Globus pallidus (tissue), 1 donor: ENCODE results near the gene CRISP2.

ENCODE experiments used
- DNase-seq: peaks from one replicate; pipeline ENCODE4 v3.0.0-alpha.2; 2015; ENCODE audit warnings: low spot score

Gene CRISP2

GRCh38 chr6:49662231-49662891, 51.0 kb downstream of the CRISP2 start:
- no peak for DNase-seq

- DNase-seq, result no peak
Observed at GRCh38 chr6:49653942-49654341, 59.4 kb downstream of the CRISP2 start.

DNA sequence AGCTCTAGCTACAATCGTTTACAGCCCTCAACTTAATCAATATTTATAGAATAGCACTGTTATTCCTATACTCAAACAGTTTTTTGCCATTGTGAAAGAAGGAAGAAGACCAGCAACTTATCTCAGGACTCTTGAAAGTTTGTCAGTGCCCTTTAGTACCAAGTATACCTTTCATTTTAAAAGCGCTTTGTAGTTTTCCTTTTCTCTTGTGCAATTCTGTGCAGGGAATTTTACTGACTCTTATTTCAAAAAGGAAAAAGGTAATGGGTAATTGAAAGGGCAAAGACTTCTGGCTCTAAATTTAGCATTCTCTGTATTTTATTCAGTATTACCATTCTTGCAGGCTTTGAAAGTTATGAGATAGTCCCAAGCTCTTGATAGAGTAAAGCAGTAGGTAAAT, 59.9 kb downstream of the CRISP2 start:
- no peak for DNase-seq

- no peak for DNase-seq
Observed at GRCh38 chr6:49651239-49651638, 62.1 kb downstream of the CRISP2 start.

DNA sequence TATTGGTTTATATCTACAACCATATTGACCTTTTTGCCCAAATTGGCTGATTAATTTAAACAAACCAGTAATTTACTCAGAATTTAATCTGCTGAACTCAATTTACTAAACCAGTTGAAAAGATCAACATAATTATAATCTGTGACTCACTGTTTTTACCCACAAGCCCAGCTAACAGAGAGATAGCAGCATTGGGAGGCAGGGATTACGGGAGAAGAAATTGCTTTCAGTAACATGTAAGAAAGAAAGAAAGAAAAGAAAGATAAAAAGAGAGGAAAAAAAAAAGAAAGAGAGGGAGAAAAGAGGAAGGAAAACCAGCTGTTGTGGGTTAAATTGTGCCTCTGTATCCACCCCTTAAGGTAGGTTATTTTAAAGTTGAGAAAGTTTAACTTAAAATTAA, 63.4 kb downstream of the CRISP2 start:
- DNase-seq, result no peak

- DNase-seq, result no peak
Observed at GRCh38 chr6:49648036-49648435, 65.3 kb downstream of the CRISP2 start.

DNA sequence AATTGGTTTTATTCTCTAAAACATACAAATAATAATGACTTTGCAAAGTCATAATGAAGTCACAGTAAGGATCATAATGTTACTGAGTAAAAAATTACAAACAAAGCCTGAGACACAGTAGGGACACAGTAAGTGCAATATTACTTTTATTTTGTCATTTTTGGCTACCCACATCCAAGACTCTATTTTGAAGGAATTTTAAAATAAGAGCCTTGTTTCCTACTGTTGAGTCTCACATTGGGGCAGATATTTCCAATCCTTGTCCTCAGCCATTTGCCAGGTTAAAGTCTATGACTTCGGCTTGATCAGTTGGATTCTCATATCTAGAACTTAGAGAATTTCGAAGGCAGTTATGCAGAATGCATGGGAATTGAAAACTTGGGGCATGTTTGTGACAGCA, 65.9 kb downstream of the CRISP2 start:
- no peak for DNase-seq

GRCh38 chr6:49646942-49647341, 66.4 kb downstream of the CRISP2 start:
- DNase-seq, result no peak

GRCh38 chr6:49646130-49646824, 67.1 kb downstream of the CRISP2 start:
- no peak for DNase-seq

GRCh38 chr6:49645139-49645538, 68.2 kb downstream of the CRISP2 start:
- DNase-seq, result no peak
